Limb (tissue), 2 donors: ENCODE data around the gene EFEMP2.

Source experiments
- DNase-seq, 2 donors: peaks; one replicate each; pipeline ENCODE4 v3.0.0-alpha.2; 2016; ENCODE audit errors: extremely low spot score in 2 of 2

EFEMP2 gene

DNA sequence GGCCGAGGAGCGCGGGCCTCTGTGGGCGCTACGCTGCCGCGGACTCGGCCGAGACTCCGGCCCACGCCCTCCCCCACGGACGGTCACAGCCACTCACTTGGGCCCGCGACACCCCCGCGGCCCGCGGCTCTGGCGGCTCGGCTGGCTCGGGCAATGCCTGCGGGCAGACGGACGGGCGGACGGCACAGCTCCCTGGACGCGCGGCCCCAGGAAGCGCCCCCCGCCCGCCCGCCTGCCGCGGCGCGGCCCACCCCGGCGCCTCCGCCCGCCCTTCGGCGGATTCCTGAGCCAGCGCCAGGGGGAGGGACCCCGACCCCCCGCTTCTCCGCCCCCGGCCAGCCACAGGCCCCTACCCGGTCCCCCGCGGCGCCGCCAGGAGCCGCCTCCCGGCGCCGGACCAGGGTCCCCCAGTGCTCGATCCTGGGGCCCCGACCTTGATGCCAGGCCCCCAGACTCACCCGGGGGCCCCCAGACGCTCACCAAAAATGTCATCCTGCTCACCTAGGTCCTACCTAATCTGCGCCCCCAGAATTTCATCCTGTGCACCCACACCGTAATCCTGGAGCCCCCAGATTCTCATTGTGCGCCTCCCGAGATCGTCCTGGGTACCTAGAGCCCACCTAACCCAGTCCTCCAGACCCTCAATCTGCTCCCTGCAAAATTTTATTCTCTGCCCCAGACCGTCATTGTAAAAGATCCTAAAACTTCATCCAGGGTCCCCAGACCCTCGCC is at the start of gene EFEMP2:
Gene EFEMP2, minus strand, starts transcription at position 215 of the 732 bp plus-strand sequence. CDS start 446 bp downstream, outside the sequence.
- DNase-seq, result peak; percentile 38 to 83

DNA sequence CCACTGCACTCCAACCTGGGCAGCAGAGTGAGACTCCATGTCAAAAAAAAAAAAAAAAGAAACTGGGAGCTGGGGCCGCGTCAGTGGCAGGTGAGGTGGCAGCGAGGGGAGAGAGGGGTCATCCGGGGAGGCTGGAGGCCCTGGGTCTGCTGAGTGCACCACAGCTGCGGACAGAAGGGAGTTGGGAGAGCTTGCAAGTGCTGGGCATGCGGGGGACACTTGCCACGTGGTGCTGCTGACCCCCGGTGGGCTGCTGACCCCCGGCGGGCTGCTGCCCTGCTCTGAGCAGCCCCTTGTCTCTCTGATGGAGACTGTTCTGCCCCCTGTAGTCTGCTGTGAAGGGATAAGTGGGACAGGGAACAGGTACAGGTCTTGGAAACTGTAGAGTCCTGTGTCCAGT is 49.3 kb upstream of the EFEMP2 start:
- no peak for DNase-seq

DNA sequence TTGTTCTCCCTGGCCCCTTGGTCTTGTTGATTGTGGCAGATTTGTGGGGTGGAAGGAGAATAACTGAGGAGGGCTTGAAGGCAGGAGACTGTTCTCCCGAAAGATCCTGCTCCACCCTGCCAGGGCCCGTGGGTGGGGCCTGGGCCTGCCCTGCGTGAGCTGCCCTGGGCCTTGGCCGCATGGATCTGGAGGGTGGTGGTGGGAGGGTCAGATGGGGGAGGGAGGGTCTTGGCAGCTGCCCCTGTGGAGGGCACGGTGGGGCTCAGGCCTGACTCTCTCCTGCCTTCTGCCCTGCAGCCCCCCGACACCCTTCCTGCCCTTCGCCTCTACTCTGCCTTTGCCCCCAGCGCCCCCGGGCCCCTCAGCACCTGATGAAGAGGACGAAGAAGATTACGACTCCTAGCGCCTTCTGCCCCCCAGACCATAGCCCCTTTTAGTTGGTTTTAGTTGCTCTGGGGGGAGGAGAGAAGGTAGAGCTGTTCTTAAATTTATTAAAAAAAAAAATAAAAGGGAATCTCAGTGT is 48.5 kb upstream of the EFEMP2 start:
- DNase-seq, result no peak

DNA sequence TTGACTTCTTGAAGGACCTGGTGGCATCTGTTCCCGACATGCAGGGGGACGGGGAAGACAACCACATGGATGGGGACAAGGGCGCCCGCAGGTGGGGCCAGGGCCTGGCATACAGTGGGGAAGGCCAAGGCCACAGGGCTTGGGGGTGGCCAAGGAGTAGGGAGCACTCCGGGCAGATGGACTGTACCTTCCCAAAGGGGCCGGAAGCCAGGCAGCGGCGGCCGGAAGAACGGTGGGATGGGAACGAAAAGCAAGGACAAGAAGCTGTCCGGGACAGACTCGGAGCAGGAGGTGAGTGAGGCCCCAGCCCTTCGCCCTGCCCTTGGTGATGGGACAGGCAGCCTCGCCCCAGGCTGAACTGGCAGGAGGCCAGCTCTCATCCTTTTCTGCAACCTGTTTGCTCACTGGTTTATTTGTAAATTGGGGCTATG is 47.8 kb upstream of the EFEMP2 start:
- DNase-seq, result no peak

DNA sequence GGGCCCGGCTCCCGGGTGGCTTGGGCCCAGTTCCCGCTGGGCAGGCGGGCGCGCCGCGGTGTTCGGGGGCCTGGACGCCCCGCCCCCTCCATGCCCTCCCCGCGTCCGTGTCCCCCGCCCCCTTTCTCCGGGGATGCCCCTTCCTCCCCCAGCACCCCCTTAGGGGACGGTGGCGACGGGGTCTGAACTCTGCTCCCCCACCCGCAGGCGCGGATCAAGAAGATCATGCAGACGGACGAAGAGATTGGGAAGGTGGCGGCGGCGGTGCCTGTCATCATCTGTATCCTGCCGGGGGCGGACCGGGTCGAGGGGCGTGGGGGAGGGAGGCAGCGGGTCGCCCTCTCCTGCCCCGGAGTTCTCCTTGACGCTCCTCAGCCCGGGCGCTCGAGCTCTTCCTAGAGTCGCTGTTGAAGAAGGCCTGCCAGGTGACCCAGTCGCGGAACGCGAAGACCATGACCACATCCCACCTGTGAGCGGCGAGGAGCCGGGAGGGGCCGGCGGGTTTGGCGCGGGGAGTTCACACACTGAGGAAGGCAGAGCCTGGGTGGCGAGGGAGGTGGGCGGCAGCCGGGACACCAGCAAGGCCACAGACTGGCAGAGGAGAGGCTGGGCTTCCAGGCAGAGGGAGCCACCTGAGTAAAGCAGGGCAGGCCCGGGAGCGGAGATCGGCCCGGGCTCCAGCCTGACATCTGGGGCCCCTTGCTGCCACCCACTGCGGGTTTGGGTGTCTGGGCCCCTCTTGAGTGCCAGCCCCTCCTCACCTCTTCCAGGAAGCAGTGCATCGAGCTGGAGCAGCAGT is 47.2 kb upstream of the EFEMP2 start:
- DNase-seq, result no peak

DNA sequence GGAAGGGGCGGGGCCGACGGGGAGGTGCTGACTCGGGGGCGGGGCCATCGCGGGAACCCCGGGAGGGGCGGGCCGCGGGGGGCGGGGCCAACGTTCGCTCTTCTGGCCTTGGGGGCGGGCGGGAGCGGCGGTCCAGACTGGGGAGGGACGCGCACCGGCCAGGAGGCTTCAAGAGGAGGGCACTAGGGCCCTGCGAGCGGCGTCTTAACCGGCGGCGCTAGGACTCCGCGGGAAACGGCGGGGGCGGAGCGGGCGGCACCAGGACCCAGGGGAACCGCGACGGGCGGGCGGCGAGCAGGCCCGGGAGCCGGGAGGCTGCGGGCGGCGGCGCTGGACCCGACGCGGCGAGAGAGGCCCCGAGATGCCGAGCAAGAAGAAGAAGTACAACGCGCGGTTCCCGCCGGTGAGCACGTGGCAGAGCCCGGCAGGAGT is 46.6 kb upstream of the EFEMP2 start, which contains the start of gene DRAP1:
Gene DRAP1, plus strand, starts transcription at position 286 of the 432 bp plus-strand sequence. Its CDS starts 76 bp downstream, at position 362.
- peak; percentile 98 to 100 for DNase-seq

DNA sequence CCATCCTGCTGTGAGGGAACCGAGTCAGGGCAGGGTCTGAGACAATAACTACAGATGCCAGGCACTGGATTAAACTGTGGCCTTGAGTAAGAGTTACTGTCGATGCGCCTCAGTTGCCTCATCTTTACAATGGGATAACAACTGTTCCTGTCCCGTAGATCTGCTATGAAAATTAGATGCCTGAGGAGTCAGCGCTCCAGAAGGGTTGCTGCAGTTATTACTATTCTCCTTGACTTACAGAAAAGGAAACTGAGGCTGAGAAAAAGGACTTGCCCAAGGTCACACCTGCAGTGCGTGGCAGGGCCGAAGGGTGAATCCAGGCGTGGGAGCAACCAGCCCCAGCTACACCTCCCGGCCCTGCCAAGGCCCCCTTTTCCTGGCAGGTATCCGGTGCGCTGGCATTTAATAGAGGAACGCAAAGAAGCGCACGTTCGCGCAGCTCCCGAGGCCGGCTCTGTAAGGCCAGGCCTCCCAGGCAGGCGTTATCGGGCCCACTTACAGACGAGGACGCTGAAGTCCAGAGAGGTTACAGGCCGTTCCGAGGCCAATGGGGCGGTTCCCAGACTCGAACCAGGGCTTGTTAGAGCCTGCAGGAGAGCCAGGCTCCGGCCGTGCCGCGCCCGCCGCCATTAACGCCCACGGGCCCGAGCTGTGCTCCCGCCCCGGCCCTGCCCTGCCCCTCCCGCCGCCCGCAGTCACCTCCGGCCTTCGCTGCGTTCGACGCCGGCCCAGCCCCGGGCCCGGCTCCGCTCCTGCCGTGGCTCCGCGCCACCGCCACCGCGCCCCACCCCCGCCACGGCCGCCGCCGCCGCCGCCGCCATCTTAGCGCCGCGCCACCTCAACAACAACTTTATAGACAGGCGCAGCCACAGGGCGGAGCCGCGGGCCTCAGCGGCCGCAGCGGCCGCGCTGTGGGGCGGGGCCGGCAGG is 45.9 kb upstream of the EFEMP2 start, which contains the start of gene C11orf68:
Gene C11orf68, minus strand, starts transcription at position 852 of the 930 bp plus-strand sequence. Its CDS starts 31 bp downstream, at position 821.
- no peak for DNase-seq

DNA sequence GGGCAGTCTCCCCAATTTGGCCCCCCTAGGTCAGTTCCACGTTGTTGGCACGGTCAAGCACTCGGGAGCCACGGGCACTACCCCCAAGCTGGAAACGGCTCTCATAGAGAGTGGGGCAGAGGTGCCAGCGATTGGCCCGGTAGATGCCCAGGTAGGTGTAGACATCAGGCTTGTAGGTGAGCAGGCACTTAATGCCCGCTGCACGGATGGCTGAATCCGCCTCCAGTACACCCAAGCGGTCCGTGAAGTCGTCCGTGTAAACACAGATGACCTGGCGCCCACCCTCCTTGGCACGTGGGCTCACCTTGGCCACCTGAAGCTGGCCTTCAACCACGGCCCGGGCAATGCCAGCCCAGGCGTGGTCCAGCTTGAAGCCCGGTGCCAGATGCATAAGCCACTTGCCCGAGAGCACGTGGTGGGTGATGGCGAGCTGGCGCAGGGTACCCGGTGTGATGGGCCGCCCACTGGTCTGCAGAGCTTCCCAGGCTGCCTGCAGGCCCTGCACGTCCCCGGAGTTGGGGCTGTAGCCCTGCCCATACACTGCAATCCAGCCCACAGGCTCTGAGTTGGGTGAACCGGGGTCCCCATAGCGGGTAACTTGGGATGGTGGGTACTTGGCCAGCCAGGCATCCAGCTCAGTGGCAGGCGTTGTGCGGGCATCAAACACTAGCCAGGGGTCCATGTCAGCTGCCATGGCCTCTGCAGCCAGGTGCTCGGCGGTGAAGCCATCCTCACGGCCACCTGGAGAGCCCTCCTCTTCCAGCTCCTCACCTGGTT is 45.0 kb upstream of the EFEMP2 start:
- DNase-seq, result no peak

DNA sequence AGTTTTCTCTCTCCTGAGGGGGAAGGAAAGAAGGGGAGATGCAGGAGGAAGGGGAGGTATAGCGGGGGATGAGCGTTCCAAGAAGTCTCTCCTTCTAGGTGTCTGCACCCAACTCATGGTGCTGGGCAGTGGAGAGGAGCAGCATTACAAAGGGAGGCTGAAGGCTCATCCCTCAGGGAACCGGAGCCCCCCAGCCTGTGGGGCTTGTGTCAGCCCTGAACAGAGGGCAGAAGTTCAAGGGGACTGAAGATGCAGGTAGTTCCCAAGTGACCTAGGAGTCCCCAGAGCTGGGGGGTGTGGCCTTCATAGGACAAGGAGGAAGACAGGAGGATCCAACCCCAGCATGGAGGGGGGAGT is 44.5 kb upstream of the EFEMP2 start:
- no peak for DNase-seq

DNA sequence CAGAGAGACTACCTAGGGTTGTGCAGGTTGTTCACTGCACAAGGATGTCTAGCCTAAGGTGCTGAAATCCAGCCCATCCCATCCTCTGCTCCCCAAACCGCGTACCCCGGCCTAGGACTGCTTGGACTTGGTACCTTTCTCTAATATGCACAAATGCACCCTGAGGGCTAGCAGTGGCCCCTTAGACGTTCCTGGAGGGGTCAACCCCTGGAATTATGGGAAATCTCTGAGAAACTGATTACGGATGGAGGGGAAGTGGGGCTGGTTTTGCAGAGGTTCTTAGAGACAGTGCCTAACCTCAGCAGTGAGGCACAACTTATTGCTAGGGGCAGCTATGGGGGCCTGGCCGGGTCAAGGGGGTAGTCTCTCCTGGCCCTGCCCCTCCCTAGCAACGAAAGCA is 43.8 kb upstream of the EFEMP2 start:
- no peak for DNase-seq

DNA sequence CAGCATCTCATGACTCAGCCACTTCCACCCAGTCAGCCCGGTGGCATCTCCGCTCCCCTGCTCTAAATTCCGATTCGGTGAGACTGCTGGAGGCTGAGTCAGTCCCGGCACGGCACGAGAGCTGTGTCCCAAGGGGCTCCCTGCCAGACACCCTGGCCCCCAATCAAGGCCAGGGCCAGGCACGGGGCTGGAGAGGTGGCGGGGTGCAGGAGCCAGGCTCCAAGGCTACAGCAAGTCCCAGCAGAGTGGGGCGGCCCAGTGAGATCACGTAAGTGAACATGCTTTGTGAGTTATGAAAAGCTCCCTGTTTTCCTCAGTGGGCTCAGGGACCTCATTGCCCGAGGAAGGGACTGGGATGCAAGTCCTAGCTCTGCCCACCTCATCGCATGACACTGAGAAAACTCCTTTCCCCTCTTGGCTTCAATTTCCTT is 43.2 kb upstream of the EFEMP2 start:
- DNase-seq, result no peak

DNA sequence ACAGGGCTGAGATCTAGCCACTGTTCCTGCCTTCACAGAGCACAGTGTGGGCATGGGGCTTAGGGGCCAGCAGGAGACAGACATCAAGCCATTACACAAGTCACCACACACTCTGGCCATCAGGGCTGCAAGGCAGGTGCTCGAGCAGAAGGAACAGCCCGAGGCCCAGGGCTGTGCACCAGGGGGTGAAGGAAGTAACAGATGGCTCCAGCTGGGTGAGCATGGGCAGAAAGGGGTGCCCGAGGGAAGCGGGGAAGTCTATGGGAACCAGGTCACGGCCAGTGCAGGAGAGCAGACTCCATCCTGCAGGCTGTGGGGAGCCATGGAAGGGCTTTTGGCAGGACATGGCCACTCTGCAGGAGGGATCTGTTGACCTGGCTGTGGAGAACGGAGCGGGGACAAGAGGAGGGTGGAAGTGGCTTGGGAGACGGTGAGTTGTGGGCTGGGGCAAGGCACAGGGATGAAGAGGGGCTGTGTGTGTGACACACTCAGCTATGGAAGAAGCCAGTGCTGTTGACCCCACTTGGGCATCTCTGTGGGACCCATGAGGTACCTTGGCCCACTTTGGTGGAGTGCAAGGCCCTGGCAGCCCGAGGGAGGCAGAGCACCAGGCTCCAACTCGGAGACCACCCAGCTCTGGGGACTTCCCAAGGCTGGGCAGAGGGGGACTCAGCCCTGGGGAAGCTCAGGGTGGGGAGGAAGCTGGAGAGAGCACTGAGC is 42.7 kb upstream of the EFEMP2 start:
- no peak for DNase-seq

DNA sequence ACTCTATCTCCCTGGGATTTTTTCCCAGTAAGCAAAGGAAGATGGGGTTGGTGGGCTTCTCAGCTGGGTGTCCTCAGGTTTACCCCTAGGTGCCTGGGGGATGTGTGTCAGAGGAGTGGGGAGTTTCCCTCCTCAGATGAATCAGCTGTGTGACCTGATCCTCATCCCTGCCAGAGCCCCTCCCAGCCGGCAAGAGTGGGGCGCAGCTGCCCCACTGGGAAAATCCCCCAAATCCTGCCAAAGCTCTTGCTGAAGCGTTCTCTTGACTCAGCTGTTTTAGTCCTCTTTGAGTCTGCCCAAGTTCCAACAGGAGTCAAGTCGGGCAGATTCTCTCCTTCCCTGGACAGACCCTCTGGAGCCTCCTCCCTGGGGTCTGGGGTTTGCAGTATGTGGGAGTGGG is 40.2 kb upstream of the EFEMP2 start:
- no peak for DNase-seq

DNA sequence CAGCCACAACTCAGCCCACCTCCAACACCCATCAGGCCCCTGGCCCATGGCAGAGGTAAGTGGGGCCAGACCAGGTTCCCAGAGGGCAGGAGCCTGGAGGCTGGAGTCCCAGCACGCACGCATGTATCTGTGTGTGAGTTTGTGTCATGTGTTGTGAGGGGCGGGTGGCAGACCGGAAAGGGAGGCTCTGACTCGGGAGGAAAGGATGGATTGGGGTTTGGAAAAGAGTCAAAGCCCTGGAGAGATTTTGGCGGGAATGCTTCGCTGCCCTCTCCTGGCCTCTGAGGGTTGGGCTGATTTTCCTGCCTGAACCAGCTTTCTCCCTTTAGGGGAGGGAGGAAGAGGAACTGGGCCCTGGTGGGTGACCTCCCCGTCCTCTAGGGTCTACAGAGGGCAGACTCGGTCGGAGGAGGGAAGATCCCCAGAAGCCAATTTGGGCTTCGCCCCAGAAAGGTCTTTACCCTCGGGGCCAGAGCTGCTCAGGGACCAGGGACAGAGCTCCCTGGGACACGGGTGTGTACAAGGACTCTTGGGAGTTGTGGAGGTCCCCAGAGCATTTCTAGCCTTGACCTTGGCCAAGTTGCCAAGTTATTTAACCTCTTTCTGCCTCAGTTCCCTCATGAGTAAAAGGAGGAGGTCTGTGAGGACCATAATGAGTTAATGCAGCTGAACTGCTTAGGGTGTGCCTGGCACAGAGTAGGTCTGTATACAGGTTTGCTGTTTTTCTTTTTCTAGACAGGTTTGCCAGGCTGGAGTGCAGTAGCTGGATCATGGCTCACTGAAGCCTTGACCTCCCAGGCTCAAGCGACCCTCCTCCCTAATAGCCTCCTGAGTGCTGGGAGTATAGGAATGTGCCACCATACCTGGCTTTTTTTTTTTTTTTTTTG is 39.3 kb upstream of the EFEMP2 start:
- DNase-seq, result peak; percentile 52 to 62

DNA sequence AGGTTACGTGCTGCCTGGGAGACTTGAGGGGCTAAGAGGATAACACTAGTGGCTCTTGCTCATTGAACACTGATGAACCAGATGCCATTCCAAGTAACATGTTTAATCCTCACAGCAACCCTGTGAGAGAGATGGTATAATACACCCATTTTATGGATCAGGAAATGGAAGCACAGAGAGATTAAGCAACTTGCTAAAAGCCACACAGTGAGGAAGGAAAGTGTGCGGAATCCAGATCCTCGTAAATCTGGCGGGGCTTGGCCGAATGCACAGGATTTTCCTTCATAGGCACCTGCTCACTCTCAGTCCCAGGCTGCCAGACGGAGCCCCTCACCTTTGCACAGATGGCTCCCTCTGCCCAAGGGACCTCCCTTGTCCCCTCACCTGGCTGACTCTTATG is 35.3 kb upstream of the EFEMP2 start:
- DNase-seq, result no peak

DNA sequence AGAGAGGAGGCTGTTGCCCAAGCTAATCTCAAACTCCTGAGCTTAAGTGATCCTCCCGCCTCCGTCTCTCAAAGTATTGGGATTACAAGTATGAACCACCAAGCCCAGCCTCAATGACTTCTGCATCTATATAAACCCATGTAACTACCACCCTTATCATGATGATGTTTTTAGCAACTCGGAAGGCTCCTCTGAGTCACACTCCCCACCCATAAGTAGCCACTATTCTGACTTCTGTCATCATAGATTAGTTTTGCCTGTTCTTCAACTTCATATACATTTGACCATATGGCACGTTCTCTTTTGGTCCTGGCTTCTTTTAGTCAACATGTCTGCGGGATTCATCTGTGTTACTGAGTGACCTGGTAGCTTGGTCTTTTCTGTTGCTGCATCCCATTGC is 34.0 kb upstream of the EFEMP2 start:
- no peak for DNase-seq

DNA sequence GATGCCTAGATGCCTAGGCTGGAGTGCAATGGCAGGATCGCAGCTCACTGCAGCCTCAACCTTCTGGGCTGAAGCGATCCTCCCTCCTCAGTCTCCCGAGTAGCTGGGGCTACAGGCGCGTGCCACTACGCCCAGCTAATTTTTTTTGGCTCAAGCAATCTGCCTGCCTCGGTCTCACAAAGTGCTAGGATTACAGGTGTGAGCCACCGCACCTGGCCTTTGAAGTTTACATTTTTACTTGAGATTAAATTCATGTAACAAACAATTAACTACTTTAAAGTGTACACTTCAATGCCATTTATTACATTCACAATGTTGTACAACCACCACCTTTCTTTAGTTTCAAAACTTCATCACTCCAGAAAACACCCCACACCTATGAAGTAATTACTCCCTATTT is 31.1 kb upstream of the EFEMP2 start:
- no peak for DNase-seq

DNA sequence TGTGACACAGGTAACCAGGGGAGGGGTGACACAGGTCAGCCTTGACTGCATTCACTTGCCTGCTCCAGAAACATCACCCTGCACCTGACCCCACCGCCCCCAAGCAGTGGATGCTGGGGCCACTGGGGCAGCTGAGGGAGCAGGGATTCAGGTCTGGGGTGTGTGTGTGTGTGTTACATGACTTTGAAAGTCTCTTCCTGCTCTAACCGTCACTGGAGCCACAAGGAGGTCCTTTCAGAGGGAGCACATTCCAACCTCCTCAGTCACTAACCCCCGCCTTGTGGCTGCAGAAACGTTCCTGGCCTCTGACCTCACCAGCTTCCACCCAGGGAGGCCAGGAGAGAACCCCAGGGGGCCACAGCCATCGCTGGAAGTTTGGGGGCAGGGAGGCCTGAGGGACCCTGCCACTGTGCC is 30.5 kb upstream of the EFEMP2 start:
- DNase-seq, result no peak

DNA sequence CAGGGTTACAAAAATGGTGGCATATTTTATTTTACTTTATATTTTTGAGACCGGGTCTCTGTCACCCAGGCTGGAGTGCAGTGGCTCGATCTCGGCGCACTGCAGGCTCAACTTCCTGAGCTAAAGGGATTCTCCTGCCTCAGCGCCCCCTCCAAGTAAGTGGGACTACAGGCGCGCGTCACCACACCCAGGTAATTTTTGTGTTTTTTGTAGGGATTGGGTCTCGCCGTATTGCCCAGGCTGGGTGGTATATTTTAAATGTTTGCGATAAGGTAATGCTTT is 28.2 kb upstream of the EFEMP2 start:
- DNase-seq, result no peak
